GM13977 (cell line): Measurements from ENCODE around the gene GNG3.
A peak's percentile ranks its signal among the peaks of the same experiment; 100 is the strongest.

Source experiments
- DNase-seq: peaks from one replicate; pipeline ENCODE4 v3.0.0; 2012; ENCODE audit warnings: low spot score
- in situ Hi-C: fragments of 300-500 bp; cut with MboI; formaldehyde crosslinking; loops from one replicate; pipeline ENCODE4 v1.12.0; 2022; ENCODE audit warnings: low sequenced_read_pairs, low pct_unique_long_range_greater_than_20kb, mixed read lengths, inconsistent platforms; ENCODE audit not compliant: unreplicated experiment
- TF ChIP-seq, protein P1 (sequence below): IDR thresholded peaks from 2 replicates; pipeline ENCODE4 v1.5.1; 2012; ENCODE audit warnings: mild to moderate bottlenecking, control low read depth; ENCODE audit not compliant: insufficient read depth; ENCODE audit errors: extremely low read depth, missing control alignments

Gene GNG3

DNA sequence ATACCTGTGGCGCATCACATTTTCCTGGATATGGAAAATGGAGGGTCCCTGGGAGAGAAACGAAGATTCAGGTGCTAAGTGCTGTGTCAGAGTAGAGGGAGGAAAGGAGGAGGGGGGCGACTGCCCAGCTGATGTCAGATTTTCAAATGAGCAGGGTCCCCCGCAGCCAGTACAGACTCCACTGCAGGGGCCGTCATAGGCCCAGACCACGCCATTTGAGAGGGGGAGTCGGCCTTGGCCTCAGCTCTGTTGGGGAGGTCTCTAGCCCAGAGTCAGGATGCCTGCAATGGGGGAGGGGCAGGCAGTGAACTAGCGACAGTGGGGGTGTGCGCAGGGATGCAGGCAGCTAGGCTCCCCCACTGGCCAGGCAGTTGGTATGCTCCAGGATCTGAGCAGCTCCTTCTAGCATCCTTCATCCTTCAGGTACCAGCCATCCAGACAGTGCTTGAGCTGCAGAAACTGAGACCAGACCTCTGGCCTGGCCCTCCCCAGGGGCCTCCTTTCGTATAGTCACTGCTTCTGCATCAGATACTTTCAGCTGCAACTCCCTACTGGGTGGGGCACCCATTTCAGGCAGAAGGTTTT, at the start of gene GNG3, which contains the start of gene BSCL2:
Gene GNG3 (plus strand): TSS at position 400 of the 585 bp plus-strand sequence. CDS start 620 bp downstream, outside the sequence.
Gene BSCL2 (minus strand): TSS at position 148 of the 585 bp plus-strand sequence. CDS start 229 bp downstream, outside the sequence.
- TF ChIP-seq, protein P1, sequence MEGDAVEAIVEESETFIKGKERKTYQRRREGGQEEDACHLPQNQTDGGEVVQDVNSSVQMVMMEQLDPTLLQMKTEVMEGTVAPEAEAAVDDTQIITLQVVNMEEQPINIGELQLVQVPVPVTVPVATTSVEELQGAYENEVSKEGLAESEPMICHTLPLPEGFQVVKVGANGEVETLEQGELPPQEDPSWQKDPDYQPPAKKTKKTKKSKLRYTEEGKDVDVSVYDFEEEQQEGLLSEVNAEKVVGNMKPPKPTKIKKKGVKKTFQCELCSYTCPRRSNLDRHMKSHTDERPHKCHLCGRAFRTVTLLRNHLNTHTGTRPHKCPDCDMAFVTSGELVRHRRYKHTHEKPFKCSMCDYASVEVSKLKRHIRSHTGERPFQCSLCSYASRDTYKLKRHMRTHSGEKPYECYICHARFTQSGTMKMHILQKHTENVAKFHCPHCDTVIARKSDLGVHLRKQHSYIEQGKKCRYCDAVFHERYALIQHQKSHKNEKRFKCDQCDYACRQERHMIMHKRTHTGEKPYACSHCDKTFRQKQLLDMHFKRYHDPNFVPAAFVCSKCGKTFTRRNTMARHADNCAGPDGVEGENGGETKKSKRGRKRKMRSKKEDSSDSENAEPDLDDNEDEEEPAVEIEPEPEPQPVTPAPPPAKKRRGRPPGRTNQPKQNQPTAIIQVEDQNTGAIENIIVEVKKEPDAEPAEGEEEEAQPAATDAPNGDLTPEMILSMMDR: no peak
- DNase-seq: no peak
- in situ Hi-C loops: no loop called here

DNA sequence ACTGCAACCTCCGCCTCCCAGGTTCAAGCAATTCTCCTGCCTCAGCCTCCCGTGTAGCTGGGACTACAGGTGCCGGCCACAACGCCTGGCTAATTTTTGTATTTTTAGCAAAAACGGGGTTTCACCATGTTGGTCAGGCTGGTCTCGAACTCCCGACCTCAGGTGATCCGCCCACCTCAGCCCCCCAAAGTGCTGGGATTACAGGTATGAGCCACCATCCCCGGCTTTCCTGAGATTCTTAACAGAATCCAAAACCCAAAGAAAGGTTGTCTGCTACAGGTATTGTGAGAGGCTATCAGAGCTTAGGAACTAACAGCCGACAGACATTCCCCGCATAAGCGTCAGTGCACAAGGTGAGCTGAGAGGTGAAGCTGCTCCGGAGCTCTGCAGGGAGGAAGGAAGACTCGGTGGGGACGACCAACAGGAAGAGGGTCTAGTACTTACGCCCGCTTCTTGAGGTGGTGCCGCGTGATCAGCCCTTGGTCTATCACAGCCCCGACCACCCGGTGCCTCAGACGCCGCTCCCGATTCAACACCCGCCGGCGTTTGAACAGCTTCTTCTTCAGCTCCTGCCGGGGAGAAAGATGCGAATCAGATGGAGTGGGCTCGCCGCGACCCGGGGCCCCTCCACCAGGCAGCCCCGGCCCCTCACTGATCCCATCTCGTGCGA, 42.9 kb upstream of the GNG3 start:
- TF ChIP-seq, protein P1: no peak
- DNase-seq: peak; percentile 74

DNA sequence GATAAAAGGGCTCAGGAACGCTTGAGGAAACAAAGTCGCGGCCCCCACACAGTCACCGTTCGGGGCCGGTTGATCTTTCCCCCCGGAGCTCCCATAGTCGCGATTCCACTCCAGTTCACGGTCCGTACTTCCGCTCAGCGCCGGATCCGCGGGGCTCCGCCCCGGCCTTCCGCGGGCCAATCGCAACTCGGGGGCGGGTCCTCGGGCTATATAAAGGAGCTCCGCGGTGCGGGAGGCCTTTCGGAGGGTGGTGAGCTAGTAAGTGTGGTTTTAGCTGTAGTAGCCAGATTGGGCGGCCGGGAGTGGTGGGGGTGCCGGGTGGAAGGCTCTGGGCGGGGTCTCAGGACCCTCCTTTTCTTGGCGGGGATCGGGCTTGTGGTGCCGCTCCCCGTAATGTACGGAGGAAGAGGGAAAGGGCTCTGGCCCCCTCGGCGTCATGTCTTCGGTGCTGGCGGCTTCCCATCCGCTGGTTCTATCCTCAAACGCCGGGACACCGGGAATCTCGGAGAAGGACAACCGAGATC, 42.3 kb upstream of the GNG3 start, which contains the start of the genes C11orf98 and CSKMT:
Gene C11orf98 (minus strand): TSS at position 136 of the 524 bp plus-strand sequence. CDS start 41 bp downstream, at position 95.
Gene CSKMT (plus strand): TSS at position 238 of the 524 bp plus-strand sequence. CDS start 568 bp downstream, outside the sequence.
- in situ Hi-C loops: no loop called here
- TF ChIP-seq, protein P1: no peak
- peak; percentile 94 for DNase-seq

More for the DNA sequence above, 42.9 kb upstream of the GNG3 start:
- in situ Hi-C loops: no loop called here

DNA sequence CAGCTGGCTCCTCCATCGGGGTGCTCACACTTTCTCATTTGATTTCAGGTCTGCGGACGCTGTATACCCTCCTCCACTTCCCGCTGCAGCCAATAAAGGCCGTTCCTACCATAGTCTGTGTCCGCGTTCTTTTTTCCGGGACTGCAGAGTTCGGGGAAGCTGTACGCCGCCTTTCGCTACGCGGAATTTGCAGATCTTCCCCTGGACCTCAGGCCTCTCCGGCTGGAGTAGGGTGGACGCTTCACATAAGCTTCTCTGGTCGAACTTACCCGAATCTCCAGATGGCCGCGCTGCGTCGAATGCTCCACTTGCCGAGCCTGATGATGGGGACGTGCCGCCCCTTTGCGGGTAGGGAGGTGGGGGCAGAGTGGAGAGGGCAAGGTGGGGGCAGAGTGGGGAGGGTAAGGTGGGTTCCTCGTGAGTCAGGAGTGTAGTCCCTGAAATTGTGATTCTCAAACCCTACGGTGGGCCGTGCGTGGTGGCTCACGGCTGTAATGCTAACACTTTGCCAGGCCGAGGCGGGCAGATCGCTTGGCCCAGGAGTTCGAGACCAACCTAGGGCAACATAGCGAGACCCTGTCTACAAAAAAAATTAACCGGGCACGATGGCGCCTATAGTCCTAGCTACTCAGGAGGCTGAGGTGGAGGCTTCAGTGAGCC, 41.7 kb upstream of the GNG3 start:
- DNase-seq: no peak
- TF ChIP-seq, protein P1: no peak
- in situ Hi-C loops: no loop called here

DNA sequence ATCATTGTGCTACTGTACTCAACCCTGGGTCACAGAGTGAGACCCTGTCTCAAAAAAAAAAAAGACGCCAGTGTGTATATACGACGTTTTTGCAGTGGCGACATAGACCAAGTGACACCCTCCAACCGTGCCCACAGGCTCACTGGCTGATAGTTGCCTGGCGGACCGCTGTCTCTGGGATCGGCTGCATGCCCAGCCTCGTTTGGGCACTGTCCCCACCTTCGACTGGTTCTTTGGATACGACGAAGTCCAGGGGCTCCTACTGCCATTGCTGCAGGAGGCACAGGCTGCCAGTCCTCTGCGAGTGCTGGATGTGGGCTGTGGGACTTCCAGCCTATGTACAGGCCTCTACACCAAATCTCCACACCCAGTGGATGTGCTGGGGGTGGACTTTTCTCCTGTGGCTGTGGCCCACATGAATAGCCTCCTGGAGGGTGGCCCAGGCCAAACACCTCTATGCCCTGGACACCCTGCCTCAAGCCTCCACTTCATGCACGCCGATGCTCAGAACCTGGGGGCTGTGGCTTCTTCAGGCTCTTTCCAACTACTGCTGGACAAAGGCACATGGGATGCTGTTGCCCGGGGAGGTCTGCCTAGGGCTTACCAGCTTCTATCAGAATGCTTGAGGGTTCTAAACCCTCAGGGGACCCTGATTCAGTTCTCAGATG, 41.1 kb upstream of the GNG3 start:
- TF ChIP-seq, protein P1: no peak
- no peak for DNase-seq
- in situ Hi-C loops: no loop called here

DNA sequence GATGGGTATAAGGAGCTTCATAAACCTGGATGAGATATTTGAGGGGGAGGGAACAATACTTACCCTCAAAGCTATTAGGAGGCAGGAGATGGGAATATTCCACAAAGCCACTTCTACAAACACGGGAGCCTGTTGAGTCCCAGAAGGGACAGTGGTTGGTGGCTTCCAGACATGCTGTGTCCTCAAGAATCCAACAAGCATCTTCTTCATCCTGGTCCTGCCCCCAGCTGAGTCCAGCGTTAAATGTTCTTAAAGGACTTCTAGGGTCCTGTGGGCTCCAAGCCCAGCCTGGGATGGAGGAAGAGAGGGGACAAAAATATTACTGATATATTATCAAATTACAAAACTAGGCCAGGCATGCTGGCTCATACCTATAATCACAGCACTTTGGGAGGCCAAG, 40.0 kb upstream of the GNG3 start:
- in situ Hi-C loops: no loop called here
- DNase-seq: no peak
- TF ChIP-seq, protein P1: no peak
